ENCODE results near the gene GRB2. TPM values are rescaled to one million over a fixed set of nuclear protein-coding genes. Genes with fewer than 3 reads are reported as not detected.
"Not testable (repeated sequence)": the region's sequence is repeated elsewhere in the genome, so short reads cannot be mapped to it uniquely, and the experiment has no call there.

GRB2 gene
- total and polyA plus RNA-seq, 2 experiments from 2014 or later, result 82.7 to 101 TPM

DNA sequence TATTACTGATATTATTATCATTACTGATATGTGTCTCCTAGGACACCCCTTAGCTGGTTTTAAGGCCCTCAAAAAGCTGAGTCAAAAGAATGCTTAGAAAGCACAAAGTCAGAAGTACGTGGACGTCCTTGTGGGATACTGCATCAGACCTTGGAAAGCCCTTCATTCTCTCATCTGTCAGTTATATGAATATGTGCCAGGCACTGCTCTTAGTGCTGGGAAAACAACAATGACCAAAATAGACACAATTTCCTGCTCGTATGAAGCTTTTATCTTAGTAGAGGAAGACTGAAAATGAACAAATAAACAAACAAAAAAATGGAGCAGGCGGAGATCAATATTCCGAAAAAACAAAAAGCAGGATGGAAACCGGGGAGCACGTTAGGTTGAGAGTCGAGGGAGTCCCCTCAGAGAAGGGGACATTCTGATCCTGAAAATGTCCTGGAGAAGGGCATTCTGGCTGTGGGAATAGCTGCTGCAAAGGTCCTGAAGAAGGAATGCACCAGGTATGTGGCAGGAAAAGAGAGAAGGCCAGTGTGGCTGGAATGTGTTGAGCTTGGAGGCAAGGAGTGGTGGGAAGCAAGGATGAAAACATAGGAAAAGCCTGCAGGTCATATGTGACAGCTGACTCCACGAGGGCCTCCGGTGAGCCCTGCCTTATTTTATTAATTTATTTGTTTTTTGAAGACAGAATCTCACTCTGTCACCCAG lies 35.4 kb upstream of the GRB2 start:
- Histone ChIP-seq H3K36me3 (replicated peaks; ENCODE audit: insufficient read depth, low read depth) (no peaks in the 10 kb centered on the region), H3K4me1 (ENCODE audit: insufficient read depth) (no peaks in the 10 kb centered on the region), H3K9me2 (replicated peaks; ENCODE audit: insufficient read depth) (no peaks in the 10 kb centered on the region), H2AFZ (no peak overlapping the region), H3K4me3 (no peak overlapping the region), H3K27ac (no peak overlapping the region), H3K9me3 (ENCODE audit: low read depth) (no peaks in the 10 kb centered on the region), H3K79me2 (no peaks in the 10 kb centered on the region), H3K4me2 (no peak overlapping the region), H3K27me3 (no peaks in the 10 kb centered on the region), H4K20me1 (ENCODE audit: insufficient read depth, poor library complexity, severe bottlenecking) (no peaks in the 10 kb centered on the region)
- 85% methylated on average over 10 of the region's 10 CpGs for WGBS (ENCODE audit: low lambda C conversion rate, missing lambda C conversion rate)
- TF ChIP-seq EZH2 (IDR thresholded peaks at IDR 0.05; ENCODE audit: borderline replicate concordance), result no peak
- TF ChIP-seq, protein P1, sequence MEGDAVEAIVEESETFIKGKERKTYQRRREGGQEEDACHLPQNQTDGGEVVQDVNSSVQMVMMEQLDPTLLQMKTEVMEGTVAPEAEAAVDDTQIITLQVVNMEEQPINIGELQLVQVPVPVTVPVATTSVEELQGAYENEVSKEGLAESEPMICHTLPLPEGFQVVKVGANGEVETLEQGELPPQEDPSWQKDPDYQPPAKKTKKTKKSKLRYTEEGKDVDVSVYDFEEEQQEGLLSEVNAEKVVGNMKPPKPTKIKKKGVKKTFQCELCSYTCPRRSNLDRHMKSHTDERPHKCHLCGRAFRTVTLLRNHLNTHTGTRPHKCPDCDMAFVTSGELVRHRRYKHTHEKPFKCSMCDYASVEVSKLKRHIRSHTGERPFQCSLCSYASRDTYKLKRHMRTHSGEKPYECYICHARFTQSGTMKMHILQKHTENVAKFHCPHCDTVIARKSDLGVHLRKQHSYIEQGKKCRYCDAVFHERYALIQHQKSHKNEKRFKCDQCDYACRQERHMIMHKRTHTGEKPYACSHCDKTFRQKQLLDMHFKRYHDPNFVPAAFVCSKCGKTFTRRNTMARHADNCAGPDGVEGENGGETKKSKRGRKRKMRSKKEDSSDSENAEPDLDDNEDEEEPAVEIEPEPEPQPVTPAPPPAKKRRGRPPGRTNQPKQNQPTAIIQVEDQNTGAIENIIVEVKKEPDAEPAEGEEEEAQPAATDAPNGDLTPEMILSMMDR (IDR thresholded peaks at IDR 0.05; ENCODE audit: poor library complexity), result no peak
- no peak for TF ChIP-seq EZH2phosphoT487 (IDR thresholded peaks at IDR 0.05; ENCODE audit: low read depth, severe bottlenecking, unreplicated experiment)
- no peak for DNase-seq (ENCODE audit: low spot score)

- Histone ChIP-seq H3K36me3 (replicated peaks; ENCODE audit: insufficient read depth, low read depth) (no peaks in the 10 kb centered on the region), H3K27ac (no peak overlapping the region), H3K4me3 (no peak overlapping the region), H4K20me1 (ENCODE audit: insufficient read depth, poor library complexity, severe bottlenecking) (no peaks in the 10 kb centered on the region), H2AFZ (no peak overlapping the region), H3K4me1 (ENCODE audit: insufficient read depth) (no peaks in the 10 kb centered on the region), H3K9me3 (ENCODE audit: low read depth) (no peaks in the 10 kb centered on the region), H3K27me3 (no peaks in the 10 kb centered on the region), H3K9me2 (replicated peaks; ENCODE audit: insufficient read depth) (no peaks in the 10 kb centered on the region), H3K79me2 (no peaks in the 10 kb centered on the region), H3K4me2 (no peak overlapping the region)
- DNase-seq (ENCODE audit: low spot score), result no peak
- 98% methylated on average over 2 of the region's 2 CpGs for WGBS (ENCODE audit: low lambda C conversion rate, missing lambda C conversion rate)
- TF ChIP-seq EZH2 (IDR thresholded peaks at IDR 0.05; ENCODE audit: borderline replicate concordance) (no peak), EZH2phosphoT487 (IDR thresholded peaks at IDR 0.05; ENCODE audit: low read depth, severe bottlenecking, unreplicated experiment) (no peak)
- TF ChIP-seq, protein P1 (IDR thresholded peaks at IDR 0.05; ENCODE audit: poor library complexity), result no peak
These were observed 33.8 kb upstream of the GRB2 start for GRCh38 chr17:75439287-75439686.

DNA sequence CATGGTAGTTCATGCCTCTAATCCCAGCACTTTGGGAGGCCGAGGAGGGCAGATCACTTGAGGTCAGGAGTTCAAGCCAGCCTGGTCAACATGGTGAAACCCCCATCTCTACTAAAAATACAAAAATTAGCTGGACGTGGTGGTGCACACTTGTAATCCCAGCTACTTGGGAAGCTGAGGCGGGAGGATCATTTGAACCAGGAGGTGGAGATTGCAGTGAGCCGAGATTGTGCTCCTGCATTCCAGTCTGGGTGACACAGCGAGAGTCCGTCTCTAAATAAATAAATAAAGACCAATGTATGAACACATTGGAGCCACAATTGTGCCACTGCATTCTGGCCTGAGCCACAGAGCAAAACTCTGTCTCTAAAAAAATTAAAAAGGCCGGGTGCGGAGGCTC lies 31.9 kb upstream of the GRB2 start:
- not testable (repeated sequence) for H3K27ac ChIP-seq; H3K9me2 ChIP-seq (replicated peaks; ENCODE audit: insufficient read depth); H3K4me3 ChIP-seq; H3K79me2 ChIP-seq; H3K27me3 ChIP-seq; DNase-seq (ENCODE audit: low spot score); H2AFZ ChIP-seq; H4K20me1 ChIP-seq (ENCODE audit: insufficient read depth, poor library complexity, severe bottlenecking); H3K9me3 ChIP-seq (ENCODE audit: low read depth); H3K4me2 ChIP-seq; H3K4me1 ChIP-seq (ENCODE audit: insufficient read depth); H3K36me3 ChIP-seq (replicated peaks; ENCODE audit: insufficient read depth, low read depth)
- 88% methylated on average over 8 of the region's 8 CpGs for WGBS (ENCODE audit: low lambda C conversion rate, missing lambda C conversion rate)

- H3K9me2 ChIP-seq (replicated peaks; ENCODE audit: insufficient read depth); H3K4me3 ChIP-seq; H4K20me1 ChIP-seq (ENCODE audit: insufficient read depth, poor library complexity, severe bottlenecking); H3K36me3 ChIP-seq (replicated peaks; ENCODE audit: insufficient read depth, low read depth); H3K9me3 ChIP-seq (ENCODE audit: low read depth); H2AFZ ChIP-seq; H3K79me2 ChIP-seq; DNase-seq (ENCODE audit: low spot score); H3K27me3 ChIP-seq; H3K4me2 ChIP-seq; H3K27ac ChIP-seq: not testable (repeated sequence)
- H3K4me1 ChIP-seq (ENCODE audit: insufficient read depth), result peaks cover 12% of the 10 kb centered on the region
- WGBS (ENCODE audit: low lambda C conversion rate, missing lambda C conversion rate), result 91% methylated on average over 6 of the region's 6 CpGs
These were observed 29.0 kb upstream of the GRB2 start for GRCh38 chr17:75434433-75434832.
